ENCODE measurements around the gene ANKRD34B. TPM values are rescaled to one million over a fixed set of nuclear protein-coding genes. Genes with fewer than 3 reads are reported as not detected.

The ANKRD34B gene
- total RNA-seq, 1 experiment from 2014 or later, result not detected

DNA sequence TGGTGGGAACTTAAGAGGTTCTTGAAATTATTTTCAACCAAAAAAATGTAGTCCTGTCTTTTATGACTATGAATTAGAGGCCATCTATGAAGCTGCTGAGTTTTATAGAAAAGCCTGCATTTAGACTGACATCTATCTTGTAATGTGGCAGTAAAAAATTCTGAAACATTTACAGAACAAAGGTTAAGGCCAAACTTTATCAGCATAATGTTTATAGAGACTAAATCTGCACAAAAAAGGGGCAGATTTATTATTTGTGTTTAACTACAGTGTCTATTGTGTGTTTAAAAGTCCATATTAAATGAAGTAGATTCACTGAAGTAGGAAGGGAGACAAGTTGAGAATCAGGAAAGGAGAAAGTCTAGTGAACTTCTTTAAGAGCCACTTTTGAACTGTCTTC is 37.3 kb upstream of the ANKRD34B start:
- ATAC-seq, result no peak
- TF ChIP-seq EZH2 (IDR thresholded peaks at IDR 0.05) (no peak), ZNF274 (IDR thresholded peaks at IDR 0.05; ENCODE audit: low read depth, low read length) (no peak), CBX3 (IDR thresholded peaks at IDR 0.05; ENCODE audit: low read depth) (no peak), CEBPB (IDR thresholded peaks at IDR 0.05; ENCODE audit: low read depth) (no peak), ZFX (IDR thresholded peaks at IDR 0.05) (no peak), POLR2AphosphoS5 (IDR thresholded peaks at IDR 0.05; ENCODE audit: low read depth, low read length) (no peak), EZH2phosphoT487 (IDR thresholded peaks at IDR 0.05; ENCODE audit: borderline replicate concordance) (no peak)
- no peaks in the 10 kb centered on the region for H3K9me3 ChIP-seq (ENCODE audit: control insufficient read depth in 1 of 2, insufficient read depth in 1 of 2, low read depth in 1 of 2, low read length in 2 of 2)

DNA sequence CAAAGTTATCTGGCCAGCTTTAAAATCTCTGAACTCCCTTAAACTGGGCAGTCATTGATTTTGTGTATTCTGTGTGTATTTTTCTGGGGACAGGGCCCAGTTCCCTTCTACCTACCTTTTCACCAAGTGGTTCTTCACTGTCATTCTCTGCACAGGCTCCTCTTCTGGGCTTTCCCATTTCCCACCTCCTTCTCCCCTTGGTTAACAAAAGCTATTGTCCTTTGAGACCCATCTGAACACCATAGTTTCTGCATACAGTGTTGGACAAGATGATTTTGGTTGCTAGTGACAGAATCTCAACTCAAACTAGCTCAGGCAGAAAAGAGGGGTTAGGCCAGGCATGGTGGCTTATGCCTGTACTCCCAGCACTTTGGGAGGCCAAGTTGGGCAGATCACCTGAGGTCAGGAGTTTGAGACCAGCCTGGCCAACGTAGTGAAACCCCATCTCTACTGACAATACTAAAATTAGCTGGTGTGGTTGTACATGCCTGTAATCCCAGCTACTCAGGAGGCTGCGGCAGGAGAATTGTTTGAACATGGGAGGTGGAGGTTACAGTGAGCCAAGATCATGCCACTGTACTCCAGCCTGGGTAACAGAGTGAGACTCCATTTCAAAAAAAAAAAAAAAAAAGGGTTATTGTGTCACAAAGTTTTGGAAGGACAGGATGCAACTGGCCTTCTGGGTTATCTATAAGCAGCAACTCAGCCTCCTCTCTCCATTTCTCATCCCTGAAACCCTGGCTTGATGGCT is 31.0 kb upstream of the ANKRD34B start:
- DNase-seq (ENCODE audit: low read depth, low spot score) (no peak), ATAC-seq (no peak)
- no TSS peak for BruUV-seq (replicated peaks)
- ChIA-PET CTCF (no interaction called here), RAD21 (ENCODE audit: low non-redundant PET in 1 of 2, low total read pairs in 2 of 2, uncharacterized antibody in 2 of 2, unreplicated experiment in 2 of 2) (no interaction called here), POLR2A (no interaction called here)
- Histone ChIP-seq H3K4me3 (replicated peaks in 1 of 2; ENCODE audit: low read depth in 1 of 2, low read length in 2 of 2) (no peak overlapping the region), H3K9me2 (ENCODE audit: insufficient read depth) (no peaks in the 10 kb centered on the region), H3K79me2 (ENCODE audit: insufficient read depth, low read length) (no peaks in the 10 kb centered on the region), H3K27me3 (ENCODE audit: insufficient read depth, low read length) (no peaks in the 10 kb centered on the region), H3K9ac (ENCODE audit: low read length) (no peak overlapping the region), H3K4me1 (ENCODE audit: control insufficient read depth in 1 of 2, insufficient read depth in 2 of 2, low read length in 2 of 2) (no peaks in the 10 kb centered on the region), H3K9me3 (ENCODE audit: control insufficient read depth in 1 of 2, insufficient read depth in 1 of 2, low read depth in 1 of 2, low read length in 2 of 2) (no peaks in the 10 kb centered on the region), H4K20me1 (ENCODE audit: insufficient read depth) (no peaks in the 10 kb centered on the region), H3K36me3 (ENCODE audit: control insufficient read depth in 1 of 2, insufficient read depth in 2 of 2, low read length in 2 of 2) (no peaks in the 10 kb centered on the region), H3K4me2 (ENCODE audit: low read length) (no peak overlapping the region), H3K27ac (ENCODE audit: low read depth, low read length) (no peak overlapping the region), H2AFZ (ENCODE audit: low read depth, low read length, poor library complexity, severe bottlenecking) (no peak overlapping the region)
- intact Hi-C loops (cut with micrococcal nuclease), result no loop called here
- TF ChIP-seq ZNF274 (IDR thresholded peaks at IDR 0.05; ENCODE audit: low read depth, low read length), result no peak
- no peak for TF ChIP-seq ELF1 (IDR thresholded peaks at IDR 0.05; ENCODE audit: borderline replicate concordance, low read depth)
- no peak for TF ChIP-seq RAD21 (IDR thresholded peaks at IDR 0.05; ENCODE audit: low read depth)
- TF ChIP-seq EZH2phosphoT487 (IDR thresholded peaks at IDR 0.05; ENCODE audit: borderline replicate concordance), result no peak
- no peak for TF ChIP-seq CEBPB (IDR thresholded peaks at IDR 0.05; ENCODE audit: low read depth)

More for the DNA sequence above, 37.3 kb upstream of the ANKRD34B start:
- Histone ChIP-seq H3K36me3 (ENCODE audit: control insufficient read depth in 1 of 2, insufficient read depth in 2 of 2, low read length in 2 of 2) (no peaks in the 10 kb centered on the region), H4K20me1 (ENCODE audit: insufficient read depth) (no peaks in the 10 kb centered on the region), H3K27ac (ENCODE audit: low read depth, low read length) (no peak overlapping the region), H3K79me2 (ENCODE audit: insufficient read depth, low read length) (no peaks in the 10 kb centered on the region), H3K9me2 (ENCODE audit: insufficient read depth) (no peaks in the 10 kb centered on the region), H3K9ac (ENCODE audit: low read length) (no peak overlapping the region), H3K27me3 (ENCODE audit: insufficient read depth, low read length) (no peaks in the 10 kb centered on the region), H3K4me3 (replicated peaks in 1 of 2; ENCODE audit: low read depth in 1 of 2, low read length in 2 of 2) (no peak overlapping the region), H3K4me1 (ENCODE audit: control insufficient read depth in 1 of 2, insufficient read depth in 2 of 2, low read length in 2 of 2) (no peaks in the 10 kb centered on the region), H3K4me2 (ENCODE audit: low read length) (no peak overlapping the region), H2AFZ (ENCODE audit: low read depth, low read length, poor library complexity, severe bottlenecking) (no peak overlapping the region)
- intact Hi-C loops (cut with micrococcal nuclease), result no loop called here
- BruUV-seq (replicated peaks), result no TSS peak
- ChIA-PET POLR2A (no interaction called here), CTCF (no interaction called here), RAD21 (ENCODE audit: low non-redundant PET in 1 of 2, low total read pairs in 2 of 2, uncharacterized antibody in 2 of 2, unreplicated experiment in 2 of 2) (no interaction called here)
- no peak for DNase-seq (ENCODE audit: low read depth, low spot score)

Measured in HCT116 (cell line).